TTC549 (cell line): ENCODE measurements around the gene GOLGA6L1.
"Not testable (repeated sequence)": the region's sequence is repeated elsewhere in the genome, so short reads cannot be mapped to it uniquely, and the experiment has no call there.

Experiments
- FAIRE-seq: peaks from 2 replicates; lab custom pipeline; 2012; peaks lifted over from hg19 to GRCh38; lab: Jason Lieb, UNC

GOLGA6L1 gene

GRCh38 chr15:23136722-23137121 is at the start of gene GOLGA6L1:
TSS of gene GOLGA6L1 (minus strand) at chr15:23136822. CDS start at chr15:23136731, 91 bp downstream.
- not testable (repeated sequence) for FAIRE-seq

- not testable (repeated sequence) for FAIRE-seq
Measured at GRCh38 chr15:23181201-23181600, 44.6 kb upstream of the GOLGA6L1 start.

GRCh38 chr15:23180547-23180927 is 43.9 kb upstream of the GOLGA6L1 start:
- not testable (repeated sequence) for FAIRE-seq

- FAIRE-seq = not testable (repeated sequence)
Measured at GRCh38 chr15:23179768-23180546, 43.3 kb upstream of the GOLGA6L1 start.

- not testable (repeated sequence) for FAIRE-seq
Measured at GRCh38 chr15:23176683-23177082, 40.1 kb upstream of the GOLGA6L1 start.

- not testable (repeated sequence) for FAIRE-seq
Measured at GRCh38 chr15:23175606-23176005, 39.0 kb upstream of the GOLGA6L1 start.

GRCh38 chr15:23174609-23175140 is 38.1 kb upstream of the GOLGA6L1 start:
- FAIRE-seq = not testable (repeated sequence)

- not testable (repeated sequence) for FAIRE-seq
Measured at GRCh38 chr15:23132787-23133186, 3.8 kb downstream of the GOLGA6L1 start.

- no peak for FAIRE-seq
Measured at GRCh38 chr15:23118208-23118607, 18.4 kb downstream of the GOLGA6L1 start.

GRCh38 chr15:23095796-23096195 is 40.8 kb downstream of the GOLGA6L1 start:
- no peak for FAIRE-seq

GRCh38 chr15:23083115-23083514 is 53.5 kb downstream of the GOLGA6L1 start:
- FAIRE-seq = no peak

GRCh38 chr15:23081996-23082737 is 54.5 kb downstream of the GOLGA6L1 start:
- not testable (repeated sequence) for FAIRE-seq

- no peak for FAIRE-seq
Measured at GRCh38 chr15:23081271-23081670, 55.4 kb downstream of the GOLGA6L1 start.

GRCh38 chr15:23079766-23080165 is 56.9 kb downstream of the GOLGA6L1 start:
- FAIRE-seq = no peak
